ENCODE data around the gene TRABD2B. TPM values are rescaled to one million over a fixed set of nuclear protein-coding genes. Genes with fewer than 3 reads are reported as not detected.
A peak's percentile ranks its signal among the peaks of the same experiment; 100 is the strongest.

Gene TRABD2B
- total RNA-seq, 3 donors from 2014 or later, result 1.4 to 3.7 (median 2.3) TPM

GRCh38 chr1:47998396-47998990, 1.3 kb upstream of the TRABD2B start:
- Histone ChIP-seq H3K27me3 (peaks cover 0 to 4% of the 10 kb centered on the region in 2 donors), H3K27ac (no peak overlapping the region), H3K9me3 (no peaks in the 10 kb centered on the region), H3K36me3 (no peaks in the 10 kb centered on the region), H3K4me1 (no peaks in the 10 kb centered on the region), H3K4me3 (no peak overlapping the region)
- intact Hi-C loops (cut with DNase I; ENCODE audit: low total_unique reads), result no loop called here
- TF ChIP-seq, protein P1, sequence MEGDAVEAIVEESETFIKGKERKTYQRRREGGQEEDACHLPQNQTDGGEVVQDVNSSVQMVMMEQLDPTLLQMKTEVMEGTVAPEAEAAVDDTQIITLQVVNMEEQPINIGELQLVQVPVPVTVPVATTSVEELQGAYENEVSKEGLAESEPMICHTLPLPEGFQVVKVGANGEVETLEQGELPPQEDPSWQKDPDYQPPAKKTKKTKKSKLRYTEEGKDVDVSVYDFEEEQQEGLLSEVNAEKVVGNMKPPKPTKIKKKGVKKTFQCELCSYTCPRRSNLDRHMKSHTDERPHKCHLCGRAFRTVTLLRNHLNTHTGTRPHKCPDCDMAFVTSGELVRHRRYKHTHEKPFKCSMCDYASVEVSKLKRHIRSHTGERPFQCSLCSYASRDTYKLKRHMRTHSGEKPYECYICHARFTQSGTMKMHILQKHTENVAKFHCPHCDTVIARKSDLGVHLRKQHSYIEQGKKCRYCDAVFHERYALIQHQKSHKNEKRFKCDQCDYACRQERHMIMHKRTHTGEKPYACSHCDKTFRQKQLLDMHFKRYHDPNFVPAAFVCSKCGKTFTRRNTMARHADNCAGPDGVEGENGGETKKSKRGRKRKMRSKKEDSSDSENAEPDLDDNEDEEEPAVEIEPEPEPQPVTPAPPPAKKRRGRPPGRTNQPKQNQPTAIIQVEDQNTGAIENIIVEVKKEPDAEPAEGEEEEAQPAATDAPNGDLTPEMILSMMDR (IDR thresholded peaks at IDR 0.05), result no peak
- TF ChIP-seq POLR2A (IDR thresholded peaks at IDR 0.05) (no peak), POLR2AphosphoS5 (IDR thresholded peaks at IDR 0.05) (no peak)
- no peak for DNase-seq (ENCODE audit: low spot score in 2 of 2)

GRCh38 chr1:47996406-47997226, 569 bp downstream of the TRABD2B start:
- TF ChIP-seq POLR2A (IDR thresholded peaks at IDR 0.05), result no peak
- no peak for TF ChIP-seq POLR2AphosphoS5 (IDR thresholded peaks at IDR 0.05)
- TF ChIP-seq, protein P1 (IDR thresholded peaks at IDR 0.05), result no peak
- no peak for DNase-seq (ENCODE audit: low spot score in 2 of 2)
- H3K27me3 ChIP-seq, result peaks cover 0 to 4% of the 10 kb centered on the region in 2 donors
- peak overlapping the region; percentile 74 to 89 for H3K27ac ChIP-seq
- no peaks in the 10 kb centered on the region for H3K36me3 ChIP-seq
- intact Hi-C loops (cut with DNase I; ENCODE audit: low total_unique reads), result no loop called here
- no peaks in the 10 kb centered on the region for H3K4me1 ChIP-seq
- H3K4me3 ChIP-seq, result peak overlapping the region; percentile 65 to 90 (median 69)
- H3K9me3 ChIP-seq, result no peaks in the 10 kb centered on the region

DNA sequence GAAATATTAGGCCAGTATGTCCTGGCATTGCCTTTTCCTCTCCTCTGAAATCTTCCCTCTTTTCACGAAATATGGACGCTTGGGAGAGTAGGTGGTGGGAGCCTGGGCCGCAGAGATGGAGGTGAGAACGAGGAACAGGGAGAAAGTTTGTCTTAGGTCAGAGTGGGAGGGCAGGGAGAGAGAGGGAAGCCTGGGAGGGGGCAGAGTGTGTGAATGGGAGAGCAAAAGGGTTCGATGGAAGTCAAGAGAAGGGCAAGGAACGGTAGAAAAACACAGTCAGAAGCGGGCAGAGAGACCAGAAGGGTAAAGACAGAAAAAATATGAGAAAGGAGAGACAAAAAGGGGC, 1.2 kb downstream of the TRABD2B start:
- Histone ChIP-seq H3K9me3 (no peaks in the 10 kb centered on the region), H3K4me3 (peak overlapping the region; percentile 65 to 90 (median 69)), H3K36me3 (no peaks in the 10 kb centered on the region), H3K27ac (peak overlapping the region; percentile 74 to 89), H3K27me3 (peaks cover 0 to 4% of the 10 kb centered on the region in 2 donors), H3K4me1 (no peaks in the 10 kb centered on the region)
- no peak for DNase-seq (ENCODE audit: low spot score in 2 of 2)
- intact Hi-C loops (cut with DNase I; ENCODE audit: low total_unique reads), result no loop called here
- TF ChIP-seq POLR2A (IDR thresholded peaks at IDR 0.05) (no peak), POLR2AphosphoS5 (IDR thresholded peaks at IDR 0.05) (no peak)
- TF ChIP-seq, protein P1 (IDR thresholded peaks at IDR 0.05), result no peak

DNA sequence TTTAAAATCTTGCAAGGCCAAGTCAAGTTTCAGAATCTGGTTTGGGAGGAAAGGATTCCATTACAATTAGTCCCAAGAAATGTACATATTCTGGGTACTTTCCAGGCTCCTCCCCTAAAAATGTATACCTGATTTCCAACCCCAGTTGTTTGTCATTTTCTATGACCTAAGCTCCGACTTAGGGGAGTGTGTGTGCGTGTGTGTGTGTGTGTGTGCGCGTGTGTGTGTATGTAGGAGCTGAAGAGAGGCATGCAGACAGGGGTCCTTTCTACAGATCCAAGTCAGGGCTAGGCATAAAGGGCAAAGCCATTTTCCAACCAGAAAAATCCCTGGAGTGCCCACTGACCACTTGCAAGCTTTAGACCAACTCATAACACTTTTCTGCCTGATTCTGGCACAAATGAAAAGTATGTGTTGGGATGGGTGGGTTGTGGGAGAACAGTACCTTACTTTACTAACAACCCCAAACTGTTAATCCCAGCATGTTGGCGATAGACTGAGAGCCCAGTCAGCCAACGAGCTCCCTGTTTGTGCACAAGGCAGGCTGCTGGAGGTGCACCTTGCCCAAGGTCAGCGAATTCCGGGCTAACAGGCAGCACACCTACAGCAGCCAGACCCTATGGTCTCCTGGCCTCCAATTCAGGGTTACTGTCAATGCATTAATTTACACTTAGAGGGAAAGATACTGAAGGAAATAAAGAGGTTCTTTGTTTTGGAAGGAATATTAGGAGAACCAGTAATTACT, 1.7 kb downstream of the TRABD2B start:
- Histone ChIP-seq H3K9me3 (no peaks in the 10 kb centered on the region), H3K4me1 (no peaks in the 10 kb centered on the region), H3K27ac (peak overlapping the region in 1 of 2 donors; percentile 74), H3K36me3 (no peaks in the 10 kb centered on the region), H3K27me3 (peaks cover 0 to 4% of the 10 kb centered on the region in 2 donors), H3K4me3 (peak overlapping the region; percentile 65 to 90 (median 69))
- intact Hi-C loops (cut with DNase I; ENCODE audit: low total_unique reads), result no loop called here
- DNase-seq (ENCODE audit: low spot score in 2 of 2), result no peak
- TF ChIP-seq, protein P1 (IDR thresholded peaks at IDR 0.05), result no peak
- TF ChIP-seq POLR2AphosphoS5 (IDR thresholded peaks at IDR 0.05), result no peak

Data from breast epithelium (tissue), 4 donors.